HL-60 (cell line): ENCODE measurements around the gene OOEP.

ENCODE experiments used
- TF ChIP-seq, protein P1 (sequence below): IDR thresholded peaks from 2 replicates; pipeline ENCODE4 v1.6.1; 2012; ENCODE audit warnings: low read depth; ENCODE audit not compliant: insufficient replicate concordance
- TF ChIP-seq, protein P2 (sequence below): IDR thresholded peaks from one replicate; pipeline ENCODE4 v1.5.1; 2011; ENCODE audit warnings: low read length, control low read depth, inconsistent platforms; ENCODE audit not compliant: insufficient read depth

DNA sequence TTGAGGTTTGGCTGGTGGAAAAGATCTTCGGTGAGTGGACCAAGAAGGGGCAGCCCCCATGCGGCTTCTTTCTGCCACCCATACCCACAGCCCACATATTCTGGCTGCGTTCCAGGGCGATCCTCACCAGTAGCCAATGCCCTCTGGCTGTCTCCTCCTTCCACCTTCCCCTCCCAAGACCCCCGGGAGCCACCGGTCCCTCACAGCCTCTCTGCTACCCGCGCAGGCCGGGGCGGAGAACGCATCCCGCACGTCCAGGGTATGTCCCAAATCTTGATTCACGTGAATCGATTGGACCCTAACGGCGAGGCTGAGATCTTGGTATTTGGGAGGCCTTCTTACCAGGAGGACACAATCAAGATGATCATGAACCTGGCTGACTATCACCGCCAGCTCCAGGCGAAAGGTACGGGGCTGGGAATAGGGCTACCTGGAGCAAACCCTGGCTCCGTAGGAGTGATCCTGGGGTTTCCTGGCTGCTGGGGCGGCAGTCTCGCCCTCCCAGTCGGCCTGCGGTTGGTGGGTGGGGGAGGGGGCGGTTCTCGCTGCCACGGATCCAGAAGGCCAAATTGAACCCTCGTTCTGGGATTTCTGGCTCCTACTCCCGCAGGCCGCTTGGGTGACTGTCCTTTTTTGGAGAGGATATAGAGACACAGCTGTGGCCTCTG is 6.7 kb downstream of the OOEP start:
- TF ChIP-seq, protein P1, sequence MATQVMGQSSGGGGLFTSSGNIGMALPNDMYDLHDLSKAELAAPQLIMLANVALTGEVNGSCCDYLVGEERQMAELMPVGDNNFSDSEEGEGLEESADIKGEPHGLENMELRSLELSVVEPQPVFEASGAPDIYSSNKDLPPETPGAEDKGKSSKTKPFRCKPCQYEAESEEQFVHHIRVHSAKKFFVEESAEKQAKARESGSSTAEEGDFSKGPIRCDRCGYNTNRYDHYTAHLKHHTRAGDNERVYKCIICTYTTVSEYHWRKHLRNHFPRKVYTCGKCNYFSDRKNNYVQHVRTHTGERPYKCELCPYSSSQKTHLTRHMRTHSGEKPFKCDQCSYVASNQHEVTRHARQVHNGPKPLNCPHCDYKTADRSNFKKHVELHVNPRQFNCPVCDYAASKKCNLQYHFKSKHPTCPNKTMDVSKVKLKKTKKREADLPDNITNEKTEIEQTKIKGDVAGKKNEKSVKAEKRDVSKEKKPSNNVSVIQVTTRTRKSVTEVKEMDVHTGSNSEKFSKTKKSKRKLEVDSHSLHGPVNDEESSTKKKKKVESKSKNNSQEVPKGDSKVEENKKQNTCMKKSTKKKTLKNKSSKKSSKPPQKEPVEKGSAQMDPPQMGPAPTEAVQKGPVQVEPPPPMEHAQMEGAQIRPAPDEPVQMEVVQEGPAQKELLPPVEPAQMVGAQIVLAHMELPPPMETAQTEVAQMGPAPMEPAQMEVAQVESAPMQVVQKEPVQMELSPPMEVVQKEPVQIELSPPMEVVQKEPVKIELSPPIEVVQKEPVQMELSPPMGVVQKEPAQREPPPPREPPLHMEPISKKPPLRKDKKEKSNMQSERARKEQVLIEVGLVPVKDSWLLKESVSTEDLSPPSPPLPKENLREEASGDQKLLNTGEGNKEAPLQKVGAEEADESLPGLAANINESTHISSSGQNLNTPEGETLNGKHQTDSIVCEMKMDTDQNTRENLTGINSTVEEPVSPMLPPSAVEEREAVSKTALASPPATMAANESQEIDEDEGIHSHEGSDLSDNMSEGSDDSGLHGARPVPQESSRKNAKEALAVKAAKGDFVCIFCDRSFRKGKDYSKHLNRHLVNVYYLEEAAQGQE: no peak
- TF ChIP-seq, protein P2, sequence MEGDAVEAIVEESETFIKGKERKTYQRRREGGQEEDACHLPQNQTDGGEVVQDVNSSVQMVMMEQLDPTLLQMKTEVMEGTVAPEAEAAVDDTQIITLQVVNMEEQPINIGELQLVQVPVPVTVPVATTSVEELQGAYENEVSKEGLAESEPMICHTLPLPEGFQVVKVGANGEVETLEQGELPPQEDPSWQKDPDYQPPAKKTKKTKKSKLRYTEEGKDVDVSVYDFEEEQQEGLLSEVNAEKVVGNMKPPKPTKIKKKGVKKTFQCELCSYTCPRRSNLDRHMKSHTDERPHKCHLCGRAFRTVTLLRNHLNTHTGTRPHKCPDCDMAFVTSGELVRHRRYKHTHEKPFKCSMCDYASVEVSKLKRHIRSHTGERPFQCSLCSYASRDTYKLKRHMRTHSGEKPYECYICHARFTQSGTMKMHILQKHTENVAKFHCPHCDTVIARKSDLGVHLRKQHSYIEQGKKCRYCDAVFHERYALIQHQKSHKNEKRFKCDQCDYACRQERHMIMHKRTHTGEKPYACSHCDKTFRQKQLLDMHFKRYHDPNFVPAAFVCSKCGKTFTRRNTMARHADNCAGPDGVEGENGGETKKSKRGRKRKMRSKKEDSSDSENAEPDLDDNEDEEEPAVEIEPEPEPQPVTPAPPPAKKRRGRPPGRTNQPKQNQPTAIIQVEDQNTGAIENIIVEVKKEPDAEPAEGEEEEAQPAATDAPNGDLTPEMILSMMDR: no peak
